Fibroblast of upper back skin (primary cell): ENCODE data around the gene MAP3K10.
"Not testable (repeated sequence)": the region's sequence is repeated elsewhere in the genome, so short reads cannot be mapped to it uniquely, and the experiment has no call there.

Experiments
- DNase-seq: peaks from one replicate; pipeline ENCODE4 v3.0.0-alpha.2; 2013

The MAP3K10 gene

GRCh38 chr19:40190891-40191835 is at the start of gene MAP3K10:
TSS of gene MAP3K10 (plus strand) at chr19:40191426. CDS start at chr19:40192032, 606 bp downstream.
- peak; percentile 72 for DNase-seq

GRCh38 chr19:40141551-40141950 is 49.7 kb upstream of the MAP3K10 start:
- DNase-seq = no peak

- DNase-seq = peak; percentile 15
Observed at GRCh38 chr19:40143612-40144011, 47.6 kb upstream of the MAP3K10 start.

- DNase-seq = no peak
Observed at GRCh38 chr19:40144151-40144550, 47.1 kb upstream of the MAP3K10 start.

- no peak for DNase-seq
Observed at GRCh38 chr19:40144947-40145748, 46.1 kb upstream of the MAP3K10 start.

- not testable (repeated sequence) for DNase-seq
Observed at GRCh38 chr19:40145749-40146029, 45.5 kb upstream of the MAP3K10 start.

GRCh38 chr19:40147338-40147692 is 43.9 kb upstream of the MAP3K10 start:
- no peak for DNase-seq

GRCh38 chr19:40147693-40148347 is 43.4 kb upstream of the MAP3K10 start:
- peak; percentile 81 for DNase-seq

GRCh38 chr19:40149501-40149900 is 41.7 kb upstream of the MAP3K10 start:
- DNase-seq = no peak

- peak; percentile 33 for DNase-seq
Observed at GRCh38 chr19:40150170-40150569, 41.1 kb upstream of the MAP3K10 start.

GRCh38 chr19:40154121-40154680 is 37.0 kb upstream of the MAP3K10 start:
- no peak for DNase-seq

GRCh38 chr19:40155749-40156265 is 35.4 kb upstream of the MAP3K10 start:
- DNase-seq = peak; percentile 19

- DNase-seq = no peak
Observed at GRCh38 chr19:40157059-40157458, 34.2 kb upstream of the MAP3K10 start.

- no peak for DNase-seq
Observed at GRCh38 chr19:40159744-40160143, 31.5 kb upstream of the MAP3K10 start.

- DNase-seq = no peak
Observed at GRCh38 chr19:40162104-40162503, 29.1 kb upstream of the MAP3K10 start.

GRCh38 chr19:40163541-40164129 is 27.6 kb upstream of the MAP3K10 start:
- no peak for DNase-seq

GRCh38 chr19:40165362-40165937 is 25.8 kb upstream of the MAP3K10 start:
- peak; percentile 30 for DNase-seq

GRCh38 chr19:40169482-40170302 is 21.5 kb upstream of the MAP3K10 start:
- DNase-seq = not testable (repeated sequence)

- not testable (repeated sequence) for DNase-seq
Observed at GRCh38 chr19:40170303-40170989, 20.8 kb upstream of the MAP3K10 start.

- not testable (repeated sequence) for DNase-seq
Observed at GRCh38 chr19:40171293-40171692, 19.9 kb upstream of the MAP3K10 start.
